ENCODE results near the gene MZT2B. TPM values are rescaled to one million over a fixed set of nuclear protein-coding genes. Genes with fewer than 3 reads are reported as not detected.
"Not testable (repeated sequence)": the region's sequence is repeated elsewhere in the genome, so short reads cannot be mapped to it uniquely, and the experiment has no call there.

Gene MZT2B
- 10 to 100 TPM; 75.3 to 96.3 TPM for total RNA-seq

GRCh38 chr2:130181880-130182682, at the start of gene MZT2B:
Gene MZT2B, plus strand, starts transcription at chr2:130182262. Its CDS starts 21 bp downstream, at chr2:130182283.
- ATAC-seq (ENCODE audit: insufficient number of reproducible peaks, low FRiP score, low read depth) = peak; percentile 88
- TF ChIP-seq CTCF (IDR thresholded peaks at IDR 0.05) = peak; percentile 75

GRCh38 chr2:130135692-130136541, 46.1 kb upstream of the MZT2B start:
- Histone ChIP-seq H3K27ac (no peak overlapping the region), H3K36me3 (no peaks in the 10 kb centered on the region), H3K4me1 (ENCODE audit: control insufficient read depth in 1 of 2, low read depth in 2 of 2) (no peaks in the 10 kb centered on the region), H3K4me3 (no peak overlapping the region), H3K27me3 (replicated peaks; ENCODE audit: insufficient read depth) (no peaks in the 10 kb centered on the region), H3K9me3 (no peaks in the 10 kb centered on the region)
- no peak for DNase-seq (ENCODE audit: low spot score)
- ATAC-seq (ENCODE audit: insufficient number of reproducible peaks, low FRiP score, low read depth) = no peak
- TF ChIP-seq CTCF (IDR thresholded peaks at IDR 0.05) = no peak

More at GRCh38 chr2:130181880-130182682, at the start of gene MZT2B:
- peaks cover 17 to 23% of the 10 kb centered on the region in 2 donors for H3K4me1 ChIP-seq (ENCODE audit: control insufficient read depth in 1 of 2, low read depth in 2 of 2)
- not testable (repeated sequence) for H3K9me3 ChIP-seq; H3K36me3 ChIP-seq; H3K27me3 ChIP-seq (replicated peaks; ENCODE audit: insufficient read depth)
- peak within 1 kb of the TSS; percentile 80 to 81 for H3K27ac ChIP-seq
- peak; percentile 33 for DNase-seq (ENCODE audit: low spot score)
- peak within 1 kb of the TSS; percentile 100 for H3K4me3 ChIP-seq

- not testable (repeated sequence) for H3K36me3 ChIP-seq; H3K27me3 ChIP-seq (replicated peaks; ENCODE audit: insufficient read depth); DNase-seq (ENCODE audit: low spot score); H3K4me1 ChIP-seq (ENCODE audit: control insufficient read depth in 1 of 2, low read depth in 2 of 2); H3K4me3 ChIP-seq; H3K9me3 ChIP-seq; ATAC-seq (ENCODE audit: insufficient number of reproducible peaks, low FRiP score, low read depth); H3K27ac ChIP-seq
Measured at GRCh38 chr2:130136546-130136945, 45.5 kb upstream of the MZT2B start.

DNA sequence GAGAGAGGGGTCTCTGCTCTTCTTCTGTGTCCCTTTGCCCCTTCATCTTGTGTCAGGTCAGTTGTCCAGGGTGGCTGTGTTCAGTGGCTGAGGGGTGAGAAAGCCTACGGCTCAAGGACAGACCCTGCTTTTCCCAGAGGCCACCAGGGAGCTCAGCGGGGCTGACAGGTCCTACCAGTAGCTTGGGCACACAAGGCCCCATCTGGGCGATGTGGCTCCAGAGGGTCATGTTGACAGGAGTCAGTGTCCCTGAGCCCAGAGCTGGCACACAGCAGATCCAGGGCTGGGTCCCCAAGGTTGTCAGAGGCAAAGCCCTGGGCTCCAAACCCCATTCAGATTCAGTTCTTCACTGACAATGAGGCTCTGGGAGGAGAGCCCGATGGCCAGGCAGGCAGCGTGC, 44.9 kb upstream of the MZT2B start:
- not testable (repeated sequence) for H3K27me3 ChIP-seq (replicated peaks; ENCODE audit: insufficient read depth); DNase-seq (ENCODE audit: low spot score); ATAC-seq (ENCODE audit: insufficient number of reproducible peaks, low FRiP score, low read depth); H3K4me1 ChIP-seq (ENCODE audit: control insufficient read depth in 1 of 2, low read depth in 2 of 2); H3K27ac ChIP-seq; H3K4me3 ChIP-seq; H3K9me3 ChIP-seq; H3K36me3 ChIP-seq

DNA sequence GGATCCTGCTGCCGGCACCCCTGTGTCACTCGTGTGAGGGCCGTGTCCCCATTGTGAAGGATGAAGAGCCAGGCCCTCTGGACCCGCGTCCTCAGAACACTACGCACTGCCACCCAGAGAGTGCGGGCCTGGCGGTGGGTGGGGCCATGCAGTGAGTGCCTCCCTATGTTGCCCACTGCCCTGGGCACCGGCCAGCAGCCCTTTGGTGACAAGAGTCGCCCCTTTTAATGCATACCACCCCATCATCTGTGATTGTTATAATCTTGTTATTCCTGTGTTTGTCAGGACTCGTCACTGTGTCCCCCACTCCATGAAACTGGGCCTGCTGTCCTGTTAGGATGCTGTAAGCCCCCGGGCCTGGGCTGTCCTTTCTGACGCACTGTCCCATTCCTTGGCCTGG, 43.7 kb upstream of the MZT2B start:
- H3K27me3 ChIP-seq (replicated peaks; ENCODE audit: insufficient read depth); DNase-seq (ENCODE audit: low spot score); H3K4me3 ChIP-seq: not testable (repeated sequence)

DNA sequence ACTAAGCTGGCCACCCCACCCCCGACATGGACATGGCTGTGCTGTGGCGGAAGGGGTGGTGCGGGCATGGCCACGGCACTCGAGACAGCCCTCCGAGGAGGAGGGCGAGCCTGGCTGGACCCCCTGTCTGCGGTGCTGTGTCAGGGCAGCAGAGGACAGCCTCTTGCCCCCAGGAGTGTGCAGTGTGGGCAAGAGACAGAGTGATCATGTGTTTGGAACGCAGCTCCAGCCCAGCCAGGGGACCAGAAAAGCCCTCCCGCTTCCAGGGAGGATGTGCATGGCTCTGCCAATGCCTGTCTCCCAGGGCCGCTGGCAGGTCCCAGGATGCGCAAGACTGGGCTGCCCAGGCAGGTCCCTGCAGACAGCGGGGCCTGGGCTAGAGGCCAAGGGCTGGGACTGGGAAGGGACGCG, 43.2 kb upstream of the MZT2B start:
- DNase-seq (ENCODE audit: low spot score); H3K9me3 ChIP-seq; ATAC-seq (ENCODE audit: insufficient number of reproducible peaks, low FRiP score, low read depth); H3K27me3 ChIP-seq (replicated peaks; ENCODE audit: insufficient read depth); H3K4me3 ChIP-seq; H3K36me3 ChIP-seq; H3K4me1 ChIP-seq (ENCODE audit: control insufficient read depth in 1 of 2, low read depth in 2 of 2); H3K27ac ChIP-seq: not testable (repeated sequence)

More for the DNA sequence above, 43.7 kb upstream of the MZT2B start:
- not testable (repeated sequence) for H3K36me3 ChIP-seq; ATAC-seq (ENCODE audit: insufficient number of reproducible peaks, low FRiP score, low read depth); H3K27ac ChIP-seq; H3K4me1 ChIP-seq (ENCODE audit: control insufficient read depth in 1 of 2, low read depth in 2 of 2); H3K9me3 ChIP-seq

- H3K9me3 ChIP-seq; H3K36me3 ChIP-seq; ATAC-seq (ENCODE audit: insufficient number of reproducible peaks, low FRiP score, low read depth); H3K27ac ChIP-seq; H3K27me3 ChIP-seq (replicated peaks; ENCODE audit: insufficient read depth); DNase-seq (ENCODE audit: low spot score); H3K4me3 ChIP-seq; H3K4me1 ChIP-seq (ENCODE audit: control insufficient read depth in 1 of 2, low read depth in 2 of 2): not testable (repeated sequence)
Measured at GRCh38 chr2:130139331-130140280, 42.5 kb upstream of the MZT2B start.

DNA sequence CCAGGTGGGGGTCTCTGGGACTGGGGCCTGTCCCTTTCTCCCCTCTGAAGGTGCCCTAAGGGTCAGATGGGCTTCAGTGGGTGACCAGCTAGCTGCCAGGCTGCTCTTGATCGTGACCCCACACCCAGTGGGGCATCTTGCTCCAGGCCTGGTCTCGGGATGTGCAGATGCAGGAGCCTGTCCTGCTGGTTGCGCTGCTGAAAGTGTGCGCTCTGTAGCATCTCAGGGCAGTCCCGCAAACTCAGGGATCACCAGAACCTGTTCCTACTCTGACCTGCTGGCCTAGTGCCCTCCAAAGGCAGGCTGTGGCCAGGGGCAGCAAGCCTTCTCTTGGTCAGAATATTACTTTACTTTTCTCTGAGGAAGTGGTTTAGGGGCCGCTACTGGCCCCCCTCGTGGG, 41.5 kb upstream of the MZT2B start:
- not testable (repeated sequence) for DNase-seq (ENCODE audit: low spot score); H3K27me3 ChIP-seq (replicated peaks; ENCODE audit: insufficient read depth); H3K4me1 ChIP-seq (ENCODE audit: control insufficient read depth in 1 of 2, low read depth in 2 of 2); H3K27ac ChIP-seq; H3K9me3 ChIP-seq; H3K36me3 ChIP-seq; ATAC-seq (ENCODE audit: insufficient number of reproducible peaks, low FRiP score, low read depth); H3K4me3 ChIP-seq

DNA sequence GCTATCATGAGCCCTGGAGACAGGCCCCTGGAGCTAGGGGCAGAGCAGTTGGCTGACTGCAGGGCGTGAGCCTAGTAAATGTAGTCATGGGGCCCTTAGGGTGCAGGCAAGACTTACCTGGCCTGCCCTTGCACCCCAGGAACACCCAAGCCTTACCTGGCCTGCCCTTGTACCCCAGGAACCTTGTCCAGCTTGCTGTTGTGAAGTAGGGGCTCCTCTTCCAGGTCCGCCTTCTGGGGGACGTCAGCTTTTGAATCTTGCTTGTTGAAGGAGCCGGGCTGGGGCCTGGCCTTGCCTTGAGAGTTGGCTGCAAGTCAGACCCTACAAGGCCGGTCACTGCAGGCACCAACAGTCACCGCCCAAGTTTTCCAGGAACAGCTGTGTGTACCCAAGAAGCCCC, 41.1 kb upstream of the MZT2B start:
- not testable (repeated sequence) for H3K27ac ChIP-seq; H3K4me3 ChIP-seq; H3K4me1 ChIP-seq (ENCODE audit: control insufficient read depth in 1 of 2, low read depth in 2 of 2); H3K9me3 ChIP-seq; H3K36me3 ChIP-seq; DNase-seq (ENCODE audit: low spot score); ATAC-seq (ENCODE audit: insufficient number of reproducible peaks, low FRiP score, low read depth); H3K27me3 ChIP-seq (replicated peaks; ENCODE audit: insufficient read depth)
